GM21381 (cell line): ENCODE results near the gene ADD3.

Experiments used
- ATAC-seq: cut with Tn5 transposase; IDR thresholded peaks from one replicate; pipeline ENCODE4 v1.9.1; 2021; ENCODE audit warnings: mild to moderate bottlenecking, moderate library complexity; ENCODE audit not compliant: unreplicated experiment

ADD3 gene

DNA sequence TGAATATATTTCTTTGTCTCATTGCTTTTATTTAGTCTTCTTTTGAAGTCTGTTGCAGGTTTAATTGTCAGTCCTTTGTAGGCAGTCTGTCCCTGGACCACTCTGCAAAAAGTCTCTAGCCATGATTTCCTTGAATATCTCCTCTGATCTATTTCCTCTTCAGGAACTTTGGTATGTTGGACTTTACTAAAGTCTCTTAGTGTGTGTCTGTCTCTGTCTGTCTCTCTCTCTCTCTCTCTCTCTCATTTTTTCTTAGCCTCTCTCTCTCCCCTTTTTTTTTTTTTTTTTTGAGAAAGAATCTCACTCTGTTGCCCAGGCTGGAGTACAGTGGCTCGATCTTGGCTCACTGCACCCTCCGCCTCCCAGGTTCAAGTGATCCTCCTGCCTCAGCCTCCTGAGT lies 57.5 kb downstream of the ADD3 start:
- no peak for ATAC-seq

GRCh38 chr10:110067960-110068770 lies 60.4 kb downstream of the ADD3 start:
- peak; percentile 47 for ATAC-seq

GRCh38 chr10:110068780-110069179 lies 61.0 kb downstream of the ADD3 start:
- ATAC-seq: no peak

DNA sequence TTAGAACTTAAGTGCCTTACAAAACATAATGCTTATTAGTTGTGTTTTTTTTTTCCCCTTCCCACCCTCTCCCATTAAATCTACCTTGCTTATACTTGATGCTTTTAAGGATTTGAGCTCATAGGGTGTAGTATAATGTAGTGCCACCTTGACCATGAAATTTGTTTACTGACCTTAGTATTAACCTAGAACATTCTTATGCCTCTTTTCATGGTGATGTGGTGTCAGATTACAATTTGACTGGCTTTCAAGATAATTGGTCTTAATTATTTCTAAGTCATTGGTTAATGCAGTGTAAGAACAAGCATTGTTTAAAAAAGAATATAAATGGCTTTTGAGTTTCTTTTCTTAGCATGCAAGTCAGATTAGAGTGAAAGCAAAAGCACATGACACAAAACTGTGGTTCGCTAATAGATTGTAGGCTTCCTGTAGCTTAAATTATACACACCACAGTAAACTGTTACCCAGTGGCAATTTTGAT lies 61.8 kb downstream of the ADD3 start:
- peak; percentile 66 for ATAC-seq

DNA sequence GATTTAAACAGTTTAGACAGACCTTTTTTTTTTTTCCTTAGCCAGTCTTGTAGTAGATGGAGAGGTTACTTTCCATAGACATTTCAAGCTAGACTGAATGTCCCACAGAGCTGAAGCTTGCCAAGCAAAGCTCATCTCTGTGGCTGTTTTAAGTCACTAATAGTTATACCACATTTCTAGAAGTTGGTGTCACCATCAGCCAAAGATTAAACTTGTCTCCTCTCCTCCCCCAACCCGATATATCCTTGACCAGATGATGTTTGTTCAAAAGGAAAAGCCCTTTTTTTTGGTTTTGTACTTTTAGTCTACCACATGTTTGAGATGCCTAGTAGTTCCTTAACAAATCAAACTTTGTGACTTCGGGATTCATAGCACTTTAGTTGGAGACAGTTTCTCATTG lies 66.1 kb downstream of the ADD3 start:
- ATAC-seq: no peak

DNA sequence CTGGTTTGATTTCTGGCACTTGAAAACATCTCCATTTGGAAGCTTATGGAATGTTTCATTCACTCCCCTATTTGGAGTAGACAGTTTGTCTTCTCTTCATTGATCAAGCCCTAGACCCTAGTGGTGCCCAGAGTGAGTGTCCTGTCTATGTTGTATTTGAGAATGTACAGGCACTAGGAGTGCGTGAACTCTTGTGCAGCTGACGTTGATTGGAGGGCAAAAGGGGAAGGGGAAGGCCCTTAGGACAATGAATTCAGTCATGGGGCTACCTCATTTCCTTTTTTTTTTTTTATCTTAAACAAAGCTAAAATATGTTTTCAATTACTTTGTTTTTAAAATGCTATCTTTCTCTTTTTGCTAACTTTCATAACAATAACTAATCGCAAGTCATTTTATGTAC lies 66.5 kb downstream of the ADD3 start:
- ATAC-seq: no peak

DNA sequence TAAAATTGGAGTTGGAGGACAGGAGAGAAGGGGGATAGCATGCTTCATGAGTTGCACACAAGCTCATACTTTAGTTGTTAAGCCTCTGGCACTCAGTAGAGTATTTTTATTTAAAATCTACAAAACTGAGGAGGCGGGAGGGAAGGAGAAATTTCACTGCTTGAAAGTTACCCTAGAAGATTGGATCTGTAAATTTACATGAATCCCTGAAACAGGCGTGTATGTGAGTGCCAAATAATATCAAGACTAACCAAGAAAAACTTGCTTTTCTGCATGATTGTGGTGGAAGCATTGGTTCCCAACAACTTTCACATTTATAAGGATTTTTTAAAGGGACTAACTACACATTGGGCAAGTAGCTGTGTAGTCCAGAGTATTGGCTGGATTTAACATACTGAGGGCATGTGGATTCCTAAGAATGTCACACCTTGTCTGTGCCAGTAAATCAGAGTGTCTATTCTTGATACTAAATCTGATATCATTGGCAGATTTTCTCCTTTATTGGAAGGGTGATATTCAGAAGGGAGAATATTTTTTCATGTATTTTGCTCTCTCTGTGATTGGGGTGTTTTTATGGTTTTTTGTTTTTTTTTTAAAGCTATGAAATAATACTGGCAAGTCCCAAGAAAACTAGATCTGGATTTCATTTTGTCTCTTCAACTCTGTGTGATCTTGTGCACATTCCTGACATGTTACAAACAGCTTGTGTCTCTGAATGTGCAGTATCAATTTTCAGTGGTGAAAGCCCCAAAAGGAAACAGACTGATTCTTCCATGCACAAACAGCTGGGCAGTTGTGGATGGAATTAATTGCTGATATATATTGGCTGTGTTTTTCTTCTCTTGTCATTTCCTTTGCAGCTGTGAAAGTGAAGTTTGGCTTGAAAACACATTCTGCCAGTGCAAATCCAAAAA lies 67.2 kb downstream of the ADD3 start:
- ATAC-seq: no peak

DNA sequence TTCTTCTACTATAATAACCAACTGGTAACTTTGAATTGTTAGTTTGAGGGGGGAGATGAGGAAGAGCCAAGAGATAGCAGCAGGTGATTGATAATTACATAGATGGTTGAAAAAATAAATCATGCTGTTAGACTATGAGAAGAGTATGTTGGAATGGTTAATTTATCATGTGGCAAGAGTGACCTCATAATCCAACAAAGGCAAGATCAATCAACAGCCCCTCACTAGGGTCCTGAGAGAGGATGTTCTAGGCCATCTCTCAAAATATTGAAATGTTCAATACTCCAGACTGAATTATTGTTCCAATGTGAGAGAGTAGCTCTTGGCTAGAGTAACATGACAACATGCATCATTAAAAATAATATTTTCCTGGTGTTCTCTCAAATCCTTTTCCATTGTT lies 67.9 kb downstream of the ADD3 start:
- no peak for ATAC-seq

- peak; percentile 75 for ATAC-seq
Measured at GRCh38 chr10:110076559-110077318, 69.0 kb downstream of the ADD3 start.

DNA sequence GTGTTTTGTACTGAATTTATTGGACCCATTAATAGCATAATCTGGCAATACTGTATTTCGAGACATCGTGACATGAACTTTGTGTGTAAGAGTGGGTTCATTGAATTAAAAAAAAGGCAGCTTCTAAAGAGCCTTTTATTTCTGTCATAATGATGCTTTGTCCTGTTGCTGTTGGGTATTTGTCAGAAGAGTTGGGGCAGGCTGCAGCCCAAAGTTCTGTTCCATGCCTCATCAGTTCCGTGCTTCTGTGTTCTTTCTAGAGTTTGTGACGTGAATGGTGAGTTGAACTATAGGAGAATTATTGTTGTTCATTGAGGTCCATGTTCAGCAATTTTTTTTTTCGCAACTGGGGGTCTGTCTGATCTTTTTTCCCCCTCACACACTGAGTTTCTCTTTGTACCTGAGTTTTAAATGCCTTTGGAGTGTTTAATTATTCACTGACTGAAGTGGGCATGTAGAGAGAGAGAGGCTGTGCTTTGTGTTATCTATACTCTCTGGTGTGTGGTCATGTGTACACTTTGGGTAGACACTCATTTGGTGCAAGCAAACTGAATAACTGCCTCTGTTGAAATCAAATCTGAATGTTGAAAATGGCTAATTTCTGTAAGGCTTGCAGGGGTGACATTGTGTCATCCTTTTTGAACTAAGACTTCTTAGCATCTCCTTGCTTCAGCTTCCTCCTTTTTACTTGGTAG lies 69.8 kb downstream of the ADD3 start:
- ATAC-seq: no peak

GRCh38 chr10:110078317-110078716 lies 70.5 kb downstream of the ADD3 start:
- ATAC-seq: no peak

DNA sequence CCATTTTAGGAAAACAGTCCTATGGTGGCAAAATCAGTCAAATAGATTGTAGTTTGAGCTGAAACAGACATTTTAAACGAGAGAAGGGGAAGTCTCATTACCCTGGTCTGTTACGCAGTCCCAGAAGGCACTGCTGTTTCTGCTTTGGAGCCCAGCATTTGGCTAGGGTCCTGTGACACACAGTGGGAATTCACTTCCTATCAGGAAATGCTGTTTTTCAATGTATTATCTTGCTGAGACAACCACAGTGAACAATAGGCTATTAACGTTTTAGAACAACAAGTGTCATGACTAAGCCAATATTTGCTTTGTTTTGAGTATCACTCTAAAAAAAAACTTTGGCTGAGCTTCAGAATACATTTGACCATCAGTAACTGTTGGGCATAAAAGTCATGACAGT lies 74.1 kb downstream of the ADD3 start:
- ATAC-seq: no peak

DNA sequence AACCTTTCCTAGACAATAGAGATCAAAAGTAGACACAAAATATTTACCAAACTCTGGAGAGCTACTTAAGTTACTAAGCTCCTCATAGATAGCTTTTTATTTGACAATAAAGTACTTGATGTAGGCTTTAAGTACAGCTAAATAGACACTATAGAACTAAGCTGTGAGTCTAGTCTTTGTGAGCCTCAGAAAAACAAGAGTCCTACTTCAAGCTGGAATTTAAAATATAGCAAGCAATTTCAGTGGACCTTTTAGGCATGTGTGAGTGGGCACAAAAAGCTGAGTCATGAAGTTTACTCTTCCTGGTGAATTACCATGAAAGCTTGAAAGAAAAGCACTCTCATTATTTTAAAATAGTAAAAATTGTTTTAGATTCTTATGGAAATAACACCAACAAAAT lies 76.1 kb downstream of the ADD3 start:
- ATAC-seq: no peak

DNA sequence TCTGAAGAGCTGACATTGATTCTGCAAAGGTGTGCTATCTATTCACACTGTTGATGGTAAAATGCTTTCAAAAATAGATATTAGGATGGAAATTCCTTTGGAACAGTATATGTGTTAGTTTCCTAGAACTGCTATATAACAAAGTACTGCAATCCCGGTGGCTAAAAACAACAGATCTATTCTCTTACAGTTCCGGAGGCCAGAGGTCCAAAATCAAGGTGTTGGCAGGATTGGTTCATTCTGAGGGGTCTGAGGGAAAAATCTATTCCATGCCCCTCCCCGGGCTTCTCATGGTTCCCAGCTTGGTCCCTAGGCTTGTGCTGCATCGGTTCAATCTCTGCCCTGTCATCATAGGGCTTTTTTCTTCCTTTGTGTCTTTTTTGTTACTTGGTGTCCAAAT lies 79.9 kb downstream of the ADD3 start:
- no peak for ATAC-seq

DNA sequence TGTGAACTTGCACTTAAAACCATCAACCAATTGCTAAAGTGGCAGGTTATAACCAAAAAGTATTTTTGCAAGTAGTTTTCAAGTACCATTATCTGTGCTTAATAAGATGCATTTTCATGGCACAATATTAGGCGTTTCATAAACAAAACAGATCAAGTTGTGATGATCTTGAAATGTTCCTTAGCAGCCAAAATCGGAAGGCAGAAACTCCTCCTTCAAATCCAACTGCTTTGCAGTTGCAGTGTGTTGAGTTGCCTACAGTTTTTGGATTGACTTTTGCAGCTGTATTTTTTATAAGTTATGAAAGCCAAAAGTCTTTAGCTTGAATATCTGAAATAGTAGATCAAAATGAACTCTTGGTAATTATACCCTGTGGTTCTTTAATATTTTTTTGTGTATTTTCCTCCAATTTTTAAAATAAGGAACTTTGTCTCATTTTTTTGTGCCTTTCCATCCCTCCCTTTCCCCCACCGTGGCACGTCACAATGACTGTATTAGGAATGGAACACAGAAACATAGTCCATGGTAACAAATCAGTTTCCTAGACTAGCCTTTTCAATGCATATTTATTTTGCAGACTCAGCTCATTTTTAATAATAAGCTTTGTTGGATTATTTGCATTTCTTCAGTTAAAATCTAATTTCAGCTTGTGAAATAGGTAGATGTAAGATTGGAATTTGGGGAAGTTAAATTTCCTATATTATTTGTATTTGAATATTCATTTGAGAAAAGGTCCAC lies 80.8 kb downstream of the ADD3 start:
- no peak for ATAC-seq

GRCh38 chr10:110091830-110092229 lies 84.0 kb downstream of the ADD3 start:
- ATAC-seq: no peak

- no peak for ATAC-seq
Measured at GRCh38 chr10:110093722-110094121, 85.9 kb downstream of the ADD3 start.

DNA sequence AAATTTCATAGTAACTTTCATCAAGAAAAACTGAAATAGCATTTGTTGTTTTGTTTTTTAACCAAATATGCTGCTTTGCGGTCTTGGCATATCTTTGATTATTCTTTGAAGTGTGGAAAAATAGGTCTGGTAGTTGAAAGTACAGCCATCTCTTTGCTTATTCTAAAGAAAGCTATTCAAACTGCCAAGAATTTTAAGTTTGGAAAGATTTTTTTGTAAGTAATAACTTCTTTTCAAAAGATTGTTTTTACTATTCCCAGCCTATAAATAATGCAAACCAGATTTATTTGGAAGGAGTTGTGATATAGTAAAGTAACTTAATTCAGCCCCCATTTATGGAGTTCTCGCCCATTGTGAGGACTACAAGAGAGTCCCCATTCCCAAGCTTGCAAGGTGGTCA lies 87.0 kb downstream of the ADD3 start:
- ATAC-seq: no peak

DNA sequence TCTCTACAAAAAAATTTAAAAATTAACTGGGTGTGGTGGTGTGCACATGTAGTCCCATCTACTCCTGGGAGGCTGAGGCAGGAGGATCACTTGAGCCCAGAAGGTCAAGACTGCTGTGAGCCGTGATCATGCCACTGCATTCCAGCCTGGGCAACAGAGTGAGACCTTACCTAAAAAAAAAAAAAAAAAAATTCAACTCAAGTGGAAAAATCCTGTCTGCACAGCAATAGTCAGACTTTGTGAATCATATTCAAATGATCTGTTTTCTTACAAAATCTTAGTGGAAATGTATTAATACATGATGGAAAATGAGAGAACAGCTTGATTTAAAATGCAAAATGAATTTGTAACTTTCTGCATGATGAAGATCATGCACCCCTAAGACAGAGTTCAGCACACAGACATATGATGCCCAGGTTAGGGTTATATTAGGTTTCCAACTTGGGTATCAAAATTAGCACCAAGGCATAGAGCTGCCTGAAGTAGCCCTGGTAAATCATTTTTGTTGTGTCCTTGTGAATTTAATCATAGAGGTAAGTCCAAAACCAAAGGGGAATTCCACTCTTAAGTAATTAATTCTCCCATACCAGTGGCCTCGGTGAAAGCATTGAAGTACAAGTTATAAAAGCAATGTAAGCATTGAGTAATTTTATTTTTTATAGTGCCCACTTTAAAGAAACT lies 93.8 kb downstream of the ADD3 start:
- ATAC-seq: no peak
